Measurements from ENCODE around the gene KRT25. TPM values are rescaled to one million over a fixed set of nuclear protein-coding genes. Genes with fewer than 3 reads are reported as not detected.

Gene KRT25
- total RNA-seq, 1 experiment from 2014 or later: not detected

GRCh38 chr17:40799859-40800258 lies 44.7 kb upstream of the KRT25 start, which contains the start of gene KRT28:
Gene KRT28, minus strand, starts transcription at chr17:40799959. Its CDS starts 66 bp downstream, at chr17:40799893.
- intact Hi-C loops (cut with micrococcal nuclease): loop anchor here (5.0 to 10.0 kb wide), 2 partner anchors 605 to 847 kb away; no protein-coding TSS in a partner anchor
- no peaks in the 10 kb centered on the region for H3K9me2 ChIP-seq (ENCODE audit: insufficient read depth)
- no TSS peak for BruUV-seq (replicated peaks)
- H4K20me1 ChIP-seq (ENCODE audit: insufficient read depth): no peaks in the 10 kb centered on the region
- no peaks in the 10 kb centered on the region for H3K9me3 ChIP-seq (ENCODE audit: control insufficient read depth in 1 of 2, insufficient read depth in 1 of 2, low read depth in 1 of 2, low read length in 2 of 2)
- ChIA-PET POLR2A (no interaction called here), CTCF (no interaction called here), RAD21 (ENCODE audit: low non-redundant PET in 1 of 2, low total read pairs in 2 of 2, uncharacterized antibody in 2 of 2, unreplicated experiment in 2 of 2) (no interaction called here)
- no peak within 1 kb of the TSS for H3K4me2 ChIP-seq (ENCODE audit: low read length)
- ATAC-seq: no peak
- H3K79me2 ChIP-seq (ENCODE audit: insufficient read depth, low read length): no peaks in the 10 kb centered on the region
- no peak within 1 kb of the TSS for H3K27ac ChIP-seq (ENCODE audit: low read depth, low read length)
- no peak for TF ChIP-seq ZNF274 (IDR thresholded peaks at IDR 0.05; ENCODE audit: low read depth, low read length)
- no peak for TF ChIP-seq CTCF (IDR thresholded peaks at IDR 0.05 in 2 of 3, conservative IDR thresholded peaks at IDR 0.05 in 1 of 3; ENCODE audit: borderline replicate concordance in 1 of 3, insufficient read depth in 1 of 3, low read depth in 2 of 3, low read length in 2 of 3)
- TF ChIP-seq SP1 (IDR thresholded peaks at IDR 0.05; ENCODE audit: low read depth): no peak
- no peak for TF ChIP-seq EZH2 (IDR thresholded peaks at IDR 0.05)
- no peak for TF ChIP-seq SRF (IDR thresholded peaks at IDR 0.05; ENCODE audit: low read depth)
- no peak for TF ChIP-seq EZH2phosphoT487 (IDR thresholded peaks at IDR 0.05; ENCODE audit: borderline replicate concordance)
- no peak for TF ChIP-seq YY1 (IDR thresholded peaks at IDR 0.05; ENCODE audit: extremely low read depth, insufficient replicate concordance, low read depth, low read length)
- TF ChIP-seq CBX3 (IDR thresholded peaks at IDR 0.05; ENCODE audit: low read depth): no peak
- no peak for TF ChIP-seq POLR2AphosphoS5 (IDR thresholded peaks at IDR 0.05; ENCODE audit: low read depth, low read length)
- TF ChIP-seq RAD21 (IDR thresholded peaks at IDR 0.05; ENCODE audit: low read depth): no peak
- TF ChIP-seq SIN3A (IDR thresholded peaks at IDR 0.05; ENCODE audit: low read depth): no peak
- TF ChIP-seq REST (IDR thresholded peaks at IDR 0.05; ENCODE audit: low read depth): no peak
- no peak for TF ChIP-seq EGR1 (IDR thresholded peaks at IDR 0.05; ENCODE audit: low read depth)
- peaks cover 3 to 9% of the 10 kb centered on the region in 2 experiments; a peak in 3 of 4 replicates for H3K4me1 ChIP-seq (ENCODE audit: control insufficient read depth in 1 of 2, insufficient read depth in 2 of 2, low read length in 2 of 2)
- H2AFZ ChIP-seq (ENCODE audit: low read depth, low read length, poor library complexity, severe bottlenecking): no peak within 1 kb of the TSS
- no peaks in the 10 kb centered on the region for H3K27me3 ChIP-seq (ENCODE audit: insufficient read depth, low read length)
- H3K9ac ChIP-seq (ENCODE audit: low read length): no peak within 1 kb of the TSS
- no peak within 1 kb of the TSS for H3K4me3 ChIP-seq (replicated peaks in 1 of 2; ENCODE audit: low read depth in 1 of 2, low read length in 2 of 2)
- no peak for DNase-seq (ENCODE audit: low read depth, low spot score)
- H3K36me3 ChIP-seq (ENCODE audit: control insufficient read depth in 1 of 2, insufficient read depth in 2 of 2, low read length in 2 of 2): no peaks in the 10 kb centered on the region

All from HCT116 (cell line).